Stimulated activated CD8-positive, alpha-beta memory T cell treated with anti-CD3 and anti-CD28 coated beads, Interleukin-12 subunit alpha, Interleukin-12 subunit beta, amount 100 ng/mL, for 24 hours (primary cell): ENCODE measurements around the gene MARCHF9.

Source experiments
- DNase-seq: peaks from one replicate; pipeline ENCODE4 v3.0.0-alpha.2; 2020; ENCODE audit errors: extremely low read depth

Gene MARCHF9

DNA sequence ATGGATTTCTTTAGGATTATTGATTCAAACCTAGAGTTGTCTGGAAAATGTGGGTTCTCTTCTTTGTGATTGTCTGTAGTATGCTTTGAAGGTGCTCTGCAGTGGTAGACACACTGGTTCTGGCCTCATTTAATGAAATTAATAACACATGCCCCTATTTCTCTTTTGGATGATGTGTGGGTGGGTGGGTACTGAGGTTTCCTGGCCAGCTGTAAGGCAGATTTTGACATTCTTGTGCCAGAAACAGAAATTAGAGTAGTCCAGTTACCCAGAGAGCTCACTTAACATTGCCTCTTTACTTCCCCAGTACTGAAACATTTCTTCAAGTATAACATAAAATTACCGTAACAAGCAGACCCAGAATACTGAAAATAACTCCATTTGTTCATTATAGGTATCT is 42.1 kb downstream of the MARCHF9 start:
- no peak for DNase-seq

- no peak for DNase-seq
Measured at GRCh38 chr12:57797933-57798332, 43.0 kb downstream of the MARCHF9 start.

GRCh38 chr12:57800965-57801364 is 46.1 kb downstream of the MARCHF9 start:
- no peak for DNase-seq

DNA sequence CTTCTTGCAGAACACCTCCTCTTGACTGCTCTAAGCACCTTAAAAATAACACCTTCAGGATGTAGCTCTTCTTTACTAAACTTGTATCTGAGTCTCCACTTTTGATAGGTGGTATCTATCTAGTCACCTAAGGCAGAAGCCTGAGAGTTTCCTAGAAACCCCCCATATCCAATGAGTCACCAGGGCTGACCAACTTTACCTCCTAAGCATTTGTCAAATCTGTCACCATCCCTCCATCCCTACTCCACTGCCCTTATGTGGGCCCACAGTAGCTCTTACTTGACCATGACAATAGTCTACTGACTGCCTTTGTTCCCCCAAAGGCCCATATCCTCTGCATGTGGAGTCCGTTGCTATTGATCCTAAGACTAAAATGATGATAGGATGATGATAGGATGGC is 47.7 kb downstream of the MARCHF9 start:
- DNase-seq: no peak

- DNase-seq: no peak
Measured at GRCh38 chr12:57803319-57803893, 48.5 kb downstream of the MARCHF9 start.

GRCh38 chr12:57806677-57807076 is 51.8 kb downstream of the MARCHF9 start:
- DNase-seq: no peak

- no peak for DNase-seq
Measured at GRCh38 chr12:57807285-57807684, 52.4 kb downstream of the MARCHF9 start.

- DNase-seq: no peak
Measured at GRCh38 chr12:57808351-57808750, 53.4 kb downstream of the MARCHF9 start.

DNA sequence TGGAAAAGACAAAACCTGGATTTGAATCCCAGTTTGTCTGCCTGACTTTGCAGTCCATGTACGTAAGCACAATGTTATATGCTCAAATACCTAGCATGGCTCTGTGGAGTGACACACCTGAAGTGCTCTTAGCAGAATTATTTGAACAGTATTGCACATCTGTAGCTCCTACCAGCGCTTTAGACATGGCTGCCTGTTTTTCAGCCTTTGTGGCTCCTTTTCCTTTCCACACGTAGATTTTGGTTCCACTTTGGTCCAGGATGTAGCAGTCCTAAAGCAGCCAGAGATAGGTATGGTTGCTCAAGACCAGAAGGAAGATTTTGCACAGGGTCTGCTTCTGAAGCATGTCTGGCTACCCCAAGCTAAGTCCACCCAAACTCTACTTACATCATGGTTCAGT is 54.5 kb downstream of the MARCHF9 start:
- DNase-seq: no peak
